ENCODE measurements around the gene SLC6A9. TPM values are rescaled to one million over a fixed set of nuclear protein-coding genes. Genes with fewer than 3 reads are reported as not detected.
A peak's percentile ranks its signal among the peaks of the same experiment; 100 is the strongest.

The SLC6A9 gene
- total RNA-seq, 1 donor from 2014 or later, result 29.4 TPM

DNA sequence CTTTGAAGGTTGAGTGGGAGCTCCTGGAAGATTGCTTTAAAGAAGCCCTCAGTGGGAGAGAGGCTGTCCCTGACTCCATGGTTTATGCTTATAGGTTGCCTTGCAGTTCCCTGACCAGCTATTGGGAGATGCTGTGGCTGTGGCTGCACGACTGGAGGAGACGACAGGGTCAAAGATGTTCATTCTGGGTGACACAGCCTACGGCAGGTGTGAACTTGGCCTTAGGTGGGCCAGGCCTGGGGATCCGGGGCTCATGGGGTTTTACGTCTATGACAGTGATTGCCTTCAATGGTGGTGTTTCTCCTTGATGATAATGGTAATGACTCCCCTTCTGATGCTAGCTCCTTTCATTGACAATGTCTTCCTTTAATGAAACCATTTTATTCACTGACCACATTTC, 60.8 kb downstream of the SLC6A9 start:
- no peak for DNase-seq (ENCODE audit: low spot score, unreplicated experiment)
- peak overlapping the region; percentile 95 for H3K4me3 Mint-ChIP-seq (ENCODE audit: low read depth)
- TF ChIP-seq CTCF (IDR thresholded peaks at IDR 0.05; ENCODE audit: unreplicated experiment), result no peak
- peaks cover 3% of the 10 kb centered on the region for H3K36me3 Mint-ChIP-seq (ENCODE audit: insufficient read depth)
- no peaks in the 10 kb centered on the region for H3K9me3 Mint-ChIP-seq (ENCODE audit: low read depth)
- peaks cover 20% of the 10 kb centered on the region for H3K4me1 Mint-ChIP-seq (ENCODE audit: low read depth)
- peak overlapping the region; percentile 79 for H3K27ac Mint-ChIP-seq
- no peaks in the 10 kb centered on the region for H3K27me3 Mint-ChIP-seq

DNA sequence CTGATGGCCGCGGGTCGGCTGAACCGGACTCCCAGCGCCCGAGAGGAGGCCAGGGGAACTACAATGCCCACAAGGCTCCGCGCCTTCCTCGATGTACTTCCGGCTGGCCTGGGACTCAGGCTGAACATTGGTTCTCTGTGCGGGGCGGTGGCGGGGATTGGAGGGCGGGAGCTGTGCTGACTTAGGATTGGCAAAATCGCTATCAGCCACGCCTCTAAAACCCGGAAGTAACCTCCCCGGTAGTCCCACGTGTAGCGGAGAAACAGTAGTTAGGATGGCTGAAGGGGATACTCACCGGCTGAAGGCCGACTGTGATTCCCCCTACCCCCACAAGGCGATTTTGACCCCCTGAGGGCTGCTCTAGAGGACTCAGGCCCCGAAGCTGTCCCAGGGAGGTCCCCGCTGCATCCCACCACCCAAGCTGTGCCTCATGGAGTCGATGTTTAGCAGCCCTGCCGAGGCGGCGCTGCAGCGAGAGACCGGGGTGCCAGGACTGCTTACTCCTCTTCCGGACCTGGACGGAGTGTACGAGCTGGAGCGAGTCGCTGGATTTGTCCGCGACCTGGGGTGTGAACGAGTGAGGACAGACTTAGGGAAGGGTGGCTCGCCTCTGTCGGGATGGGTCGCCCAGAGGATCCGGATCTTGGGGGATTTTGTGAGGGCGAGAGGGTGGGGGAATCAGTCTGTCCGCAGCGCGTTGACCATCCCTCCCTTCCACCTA, 61.4 kb downstream of the SLC6A9 start, which contains the start of gene DPH2:
TSS of gene DPH2 (plus strand) at position 265 of the 721 bp plus-strand sequence. CDS start at position 431, 166 bp downstream.
- peak; percentile 15 for TF ChIP-seq CTCF (IDR thresholded peaks at IDR 0.05; ENCODE audit: unreplicated experiment)
- DNase-seq (ENCODE audit: low spot score, unreplicated experiment), result peak; percentile 91
- peak within 1 kb of the TSS; percentile 95 for H3K4me3 Mint-ChIP-seq (ENCODE audit: low read depth)
- peaks cover 3% of the 10 kb centered on the region for H3K36me3 Mint-ChIP-seq (ENCODE audit: insufficient read depth)
- no peaks in the 10 kb centered on the region for H3K27me3 Mint-ChIP-seq
- H3K4me1 Mint-ChIP-seq (ENCODE audit: low read depth), result peaks cover 18% of the 10 kb centered on the region
- H3K27ac Mint-ChIP-seq, result peak within 1 kb of the TSS; percentile 79
- no peaks in the 10 kb centered on the region for H3K9me3 Mint-ChIP-seq (ENCODE audit: low read depth)

- no peak for DNase-seq (ENCODE audit: low spot score, unreplicated experiment)
- H3K27me3 Mint-ChIP-seq, result no peaks in the 10 kb centered on the region
- no peaks in the 10 kb centered on the region for H3K9me3 Mint-ChIP-seq (ENCODE audit: low read depth)
- peak overlapping the region; percentile 21 for H3K27ac Mint-ChIP-seq
- TF ChIP-seq CTCF (IDR thresholded peaks at IDR 0.05; ENCODE audit: unreplicated experiment), result no peak
- peaks cover 18% of the 10 kb centered on the region for H3K4me1 Mint-ChIP-seq (ENCODE audit: low read depth)
- peaks cover 3% of the 10 kb centered on the region for H3K36me3 Mint-ChIP-seq (ENCODE audit: insufficient read depth)
- peak overlapping the region; percentile 95 for H3K4me3 Mint-ChIP-seq (ENCODE audit: low read depth)
These were observed 61.9 kb downstream of the SLC6A9 start for GRCh38 chr1:43969416-43969745.

DNA sequence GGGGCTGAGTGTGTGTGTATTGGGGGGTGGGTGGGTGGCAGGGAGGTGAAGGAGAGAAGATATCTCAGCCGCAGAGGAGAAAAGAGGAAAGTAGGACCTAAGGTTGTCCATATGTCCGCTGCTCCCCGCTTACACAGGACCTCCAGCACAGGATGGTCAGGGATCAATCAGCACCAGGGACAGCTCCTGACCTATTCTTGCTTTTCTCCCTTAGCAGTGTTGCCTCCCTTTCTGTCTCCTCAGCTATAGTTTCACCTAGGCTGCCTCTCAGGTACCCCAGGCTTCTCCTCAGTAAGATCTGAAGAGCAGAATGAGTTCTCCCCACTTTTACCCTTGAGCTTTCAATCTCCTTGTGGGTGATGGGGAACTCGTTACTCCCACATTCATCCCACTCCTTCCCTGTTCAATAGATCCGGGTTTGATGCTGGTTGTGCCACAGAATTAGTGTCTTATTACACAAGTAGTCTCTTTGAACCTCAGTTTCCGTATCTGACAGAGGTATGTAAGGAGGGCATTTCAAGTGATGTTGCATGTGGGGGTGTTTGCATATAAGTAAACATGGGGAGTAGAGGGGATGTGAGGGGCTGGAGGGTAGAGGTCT, 62.8 kb downstream of the SLC6A9 start:
- Mint-ChIP-seq H3K4me1 (ENCODE audit: low read depth) (peaks cover 12% of the 10 kb centered on the region), H3K4me3 (ENCODE audit: low read depth) (no peak overlapping the region), H3K27me3 (no peaks in the 10 kb centered on the region), H3K36me3 (ENCODE audit: insufficient read depth) (peaks cover 3% of the 10 kb centered on the region), H3K27ac (no peak overlapping the region), H3K9me3 (ENCODE audit: low read depth) (no peaks in the 10 kb centered on the region)
- DNase-seq (ENCODE audit: low spot score, unreplicated experiment), result peak; percentile 44
- TF ChIP-seq CTCF (IDR thresholded peaks at IDR 0.05; ENCODE audit: unreplicated experiment), result no peak

DNA sequence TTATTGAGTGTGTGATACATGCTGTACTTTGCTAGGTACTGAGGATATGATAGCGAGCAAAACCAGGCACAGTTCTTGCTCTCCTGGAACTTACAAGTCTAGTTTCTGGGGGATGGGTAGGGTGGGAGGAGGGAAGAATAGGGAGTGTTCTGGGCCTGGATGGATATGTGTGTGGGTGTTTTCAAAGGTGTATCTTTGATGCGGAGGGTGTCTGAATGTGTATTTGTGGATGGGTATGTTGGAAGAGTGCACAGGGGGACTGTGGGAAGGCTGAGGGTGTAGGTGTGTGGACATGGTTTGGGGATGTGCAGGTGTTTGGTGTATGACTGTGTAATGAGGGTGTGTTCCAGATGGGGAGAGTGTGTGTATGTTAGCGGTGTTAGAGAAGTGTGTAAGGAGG, 65.9 kb downstream of the SLC6A9 start:
- Mint-ChIP-seq H3K27ac (no peak overlapping the region), H3K36me3 (ENCODE audit: insufficient read depth) (peaks cover 7% of the 10 kb centered on the region), H3K4me1 (ENCODE audit: low read depth) (peaks cover 7% of the 10 kb centered on the region), H3K4me3 (ENCODE audit: low read depth) (no peak overlapping the region), H3K27me3 (no peaks in the 10 kb centered on the region), H3K9me3 (ENCODE audit: low read depth) (no peaks in the 10 kb centered on the region)
- TF ChIP-seq CTCF (IDR thresholded peaks at IDR 0.05; ENCODE audit: unreplicated experiment), result no peak
- DNase-seq (ENCODE audit: low spot score, unreplicated experiment), result no peak
